Measurements from ENCODE around the gene EIF2A.

DNA sequence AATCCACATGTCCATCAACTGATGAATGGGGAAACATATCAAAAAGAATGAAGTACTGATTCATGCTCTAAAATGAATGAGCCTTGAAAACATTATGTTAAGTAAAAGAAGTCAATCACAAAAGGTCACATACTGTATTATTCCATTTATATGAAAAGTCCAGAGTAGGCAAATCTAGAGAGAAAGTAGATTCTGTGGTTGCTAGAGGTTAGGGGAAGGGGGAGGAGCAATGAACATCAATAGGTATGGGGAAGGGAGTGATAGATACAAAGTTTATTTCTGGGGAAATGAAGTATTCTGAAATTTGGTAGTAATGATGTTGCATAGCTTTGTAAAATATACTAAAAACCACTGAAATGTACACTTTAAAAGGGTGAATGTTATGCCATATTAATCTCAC, 14.8 kb upstream of the EIF2A start:
- TF ChIP-seq, protein P1, sequence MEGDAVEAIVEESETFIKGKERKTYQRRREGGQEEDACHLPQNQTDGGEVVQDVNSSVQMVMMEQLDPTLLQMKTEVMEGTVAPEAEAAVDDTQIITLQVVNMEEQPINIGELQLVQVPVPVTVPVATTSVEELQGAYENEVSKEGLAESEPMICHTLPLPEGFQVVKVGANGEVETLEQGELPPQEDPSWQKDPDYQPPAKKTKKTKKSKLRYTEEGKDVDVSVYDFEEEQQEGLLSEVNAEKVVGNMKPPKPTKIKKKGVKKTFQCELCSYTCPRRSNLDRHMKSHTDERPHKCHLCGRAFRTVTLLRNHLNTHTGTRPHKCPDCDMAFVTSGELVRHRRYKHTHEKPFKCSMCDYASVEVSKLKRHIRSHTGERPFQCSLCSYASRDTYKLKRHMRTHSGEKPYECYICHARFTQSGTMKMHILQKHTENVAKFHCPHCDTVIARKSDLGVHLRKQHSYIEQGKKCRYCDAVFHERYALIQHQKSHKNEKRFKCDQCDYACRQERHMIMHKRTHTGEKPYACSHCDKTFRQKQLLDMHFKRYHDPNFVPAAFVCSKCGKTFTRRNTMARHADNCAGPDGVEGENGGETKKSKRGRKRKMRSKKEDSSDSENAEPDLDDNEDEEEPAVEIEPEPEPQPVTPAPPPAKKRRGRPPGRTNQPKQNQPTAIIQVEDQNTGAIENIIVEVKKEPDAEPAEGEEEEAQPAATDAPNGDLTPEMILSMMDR (IDR thresholded peaks at IDR 0.05): no peak
- TF ChIP-seq POLR2A (IDR thresholded peaks at IDR 0.05): no peak
